ENCODE measurements around the gene KLK7.

The KLK7 gene

DNA sequence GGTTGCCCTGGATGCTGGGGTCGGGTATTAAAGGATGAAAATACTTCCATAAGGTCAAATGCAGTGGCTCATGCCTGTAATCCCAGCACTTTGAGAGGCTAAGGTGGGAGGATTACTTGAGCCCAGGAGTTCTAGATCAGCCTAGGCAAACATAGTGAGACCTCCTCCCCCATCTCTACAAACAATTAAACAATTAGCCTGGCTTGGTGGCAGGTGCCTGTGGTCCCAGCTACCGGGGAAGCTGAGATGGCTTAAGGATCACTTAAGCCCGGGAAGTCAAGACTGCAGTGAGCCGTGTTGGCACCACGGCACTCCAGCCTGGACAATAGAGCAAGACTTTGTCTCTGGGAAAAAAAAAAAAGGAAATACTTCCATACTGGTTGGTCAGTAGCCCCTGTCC lies 41.2 kb upstream of the KLK7 start:
- H3K9me3 ChIP-seq (ENCODE audit: control insufficient read depth in 1 of 2, low read length in 2 of 2): no peaks in the 10 kb centered on the region
- no peak overlapping the region for H3K4me3 ChIP-seq (ENCODE audit: low read depth in 1 of 2, low read length in 2 of 2)
- H3K36me3 ChIP-seq (ENCODE audit: control insufficient read depth in 1 of 2, insufficient read depth in 2 of 2, low read length in 2 of 2): no peaks in the 10 kb centered on the region
- peaks cover 14 to 19% of the 10 kb centered on the region in 2 donors for H3K27me3 ChIP-seq (ENCODE audit: control insufficient read depth in 1 of 2, insufficient read depth in 2 of 2, low read length in 2 of 2)
- H3K4me1 ChIP-seq (ENCODE audit: control insufficient read depth in 1 of 2, insufficient read depth in 2 of 2, low read length in 2 of 2): no peaks in the 10 kb centered on the region
- no peak overlapping the region for H3K27ac ChIP-seq (ENCODE audit: low read depth, low read length)
- no peak overlapping the region for H3K9ac ChIP-seq (ENCODE audit: low read depth in 1 of 2, low read length in 2 of 2)

DNA sequence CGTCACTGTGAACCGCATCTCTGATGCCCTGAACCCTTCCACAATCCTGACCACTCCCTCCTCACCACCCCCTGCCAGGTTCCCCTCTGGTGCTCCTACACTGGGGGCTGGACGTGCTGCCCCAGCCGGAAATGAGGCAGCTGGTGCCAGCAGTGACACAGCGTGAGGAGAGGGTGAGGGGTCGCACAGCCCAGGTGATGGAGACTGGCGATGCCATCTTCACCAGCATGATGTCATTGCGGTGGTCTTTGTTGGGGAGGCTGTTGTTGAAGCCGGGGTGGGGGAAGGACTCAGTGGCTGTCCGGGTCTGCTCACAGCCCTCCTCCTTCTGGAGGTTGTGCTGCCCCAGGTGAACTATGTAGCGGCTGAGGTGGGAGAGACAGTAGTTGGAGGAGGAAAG lies 40.2 kb upstream of the KLK7 start:
- Histone ChIP-seq H3K27me3 (ENCODE audit: control insufficient read depth in 1 of 2, insufficient read depth in 2 of 2, low read length in 2 of 2) (peaks cover 19 to 22% of the 10 kb centered on the region in 2 donors), H3K4me1 (ENCODE audit: control insufficient read depth in 1 of 2, insufficient read depth in 2 of 2, low read length in 2 of 2) (no peaks in the 10 kb centered on the region)

DNA sequence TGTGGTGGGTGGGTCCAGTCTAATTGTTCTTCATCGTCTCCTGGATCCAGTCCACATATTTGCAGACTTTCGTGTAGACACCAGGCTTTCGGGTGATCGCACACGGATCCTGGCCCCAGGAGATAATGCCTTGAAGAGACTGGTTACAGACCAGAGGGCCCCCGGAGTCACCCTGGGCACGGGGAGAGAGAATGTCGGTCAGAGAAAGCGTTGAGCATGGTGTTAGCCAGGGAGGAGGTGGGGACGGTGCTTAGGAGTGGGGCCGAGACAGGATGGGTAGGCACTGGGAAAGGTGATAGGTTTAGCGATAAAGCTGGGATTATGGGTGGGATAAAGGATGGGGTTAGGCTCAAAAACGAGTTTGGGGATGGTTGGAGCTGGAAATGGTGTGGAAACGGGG lies 38.8 kb upstream of the KLK7 start:
- Histone ChIP-seq H3K27ac (ENCODE audit: low read depth, low read length) (no peak overlapping the region), H3K4me3 (ENCODE audit: low read depth in 1 of 2, low read length in 2 of 2) (no peak overlapping the region), H3K9ac (ENCODE audit: low read depth in 1 of 2, low read length in 2 of 2) (no peak overlapping the region), H3K9me3 (ENCODE audit: control insufficient read depth in 1 of 2, low read length in 2 of 2) (no peaks in the 10 kb centered on the region), H3K4me1 (ENCODE audit: control insufficient read depth in 1 of 2, insufficient read depth in 2 of 2, low read length in 2 of 2) (no peaks in the 10 kb centered on the region), H3K36me3 (ENCODE audit: control insufficient read depth in 1 of 2, insufficient read depth in 2 of 2, low read length in 2 of 2) (no peaks in the 10 kb centered on the region), H3K27me3 (ENCODE audit: control insufficient read depth in 1 of 2, insufficient read depth in 2 of 2, low read length in 2 of 2) (peaks cover 21 to 23% of the 10 kb centered on the region in 2 donors)

More for the DNA sequence above, 40.2 kb upstream of the KLK7 start:
- Histone ChIP-seq H3K9me3 (ENCODE audit: control insufficient read depth in 1 of 2, low read length in 2 of 2) (no peaks in the 10 kb centered on the region), H3K4me3 (ENCODE audit: low read depth in 1 of 2, low read length in 2 of 2) (no peak overlapping the region), H3K9ac (ENCODE audit: low read depth in 1 of 2, low read length in 2 of 2) (no peak overlapping the region), H3K27ac (ENCODE audit: low read depth, low read length) (no peak overlapping the region), H3K36me3 (ENCODE audit: control insufficient read depth in 1 of 2, insufficient read depth in 2 of 2, low read length in 2 of 2) (no peaks in the 10 kb centered on the region)

DNA sequence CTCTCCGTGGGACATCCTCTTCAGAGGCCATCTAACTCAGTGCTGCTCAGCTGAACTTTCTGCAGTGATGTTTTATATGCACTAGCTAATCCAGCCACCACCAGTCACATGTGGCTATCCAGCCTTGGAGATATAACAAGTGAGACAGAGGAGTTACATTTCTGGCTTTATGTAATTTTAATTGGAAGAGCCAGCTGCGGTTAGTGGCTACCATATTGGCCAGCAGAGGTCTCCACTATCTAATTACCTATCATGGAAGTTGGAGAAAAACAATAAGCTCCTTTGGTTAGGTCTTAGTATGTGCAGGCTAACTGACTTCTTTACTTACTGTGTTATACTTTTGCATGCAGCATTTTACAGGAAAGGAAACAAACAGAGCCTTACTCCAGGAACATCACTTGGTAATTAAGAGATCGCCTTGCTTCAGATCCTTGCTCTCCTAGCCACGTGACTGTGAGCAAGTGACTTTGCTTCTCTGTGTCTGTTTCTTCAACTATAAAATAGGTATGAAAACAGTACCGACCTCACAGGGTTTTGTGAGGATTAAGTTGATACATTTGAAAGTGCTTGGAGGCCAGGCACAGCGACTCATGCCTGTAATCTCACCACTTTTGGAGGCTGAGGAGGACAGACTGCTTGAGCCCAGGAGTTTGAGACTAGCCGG lies 37.4 kb upstream of the KLK7 start:
- no peaks in the 10 kb centered on the region for H3K36me3 ChIP-seq (ENCODE audit: control insufficient read depth in 1 of 2, insufficient read depth in 2 of 2, low read length in 2 of 2)
- H3K27me3 ChIP-seq (ENCODE audit: control insufficient read depth in 1 of 2, insufficient read depth in 2 of 2, low read length in 2 of 2): peaks cover 19 to 24% of the 10 kb centered on the region in 2 donors
- no peaks in the 10 kb centered on the region for H3K4me1 ChIP-seq (ENCODE audit: control insufficient read depth in 1 of 2, insufficient read depth in 2 of 2, low read length in 2 of 2)
- no peak overlapping the region for H3K9ac ChIP-seq (ENCODE audit: low read depth in 1 of 2, low read length in 2 of 2)
- H3K9me3 ChIP-seq (ENCODE audit: control insufficient read depth in 1 of 2, low read length in 2 of 2): no peaks in the 10 kb centered on the region
- H3K27ac ChIP-seq (ENCODE audit: low read depth, low read length): no peak overlapping the region
- no peak overlapping the region for H3K4me3 ChIP-seq (ENCODE audit: low read depth in 1 of 2, low read length in 2 of 2)

DNA sequence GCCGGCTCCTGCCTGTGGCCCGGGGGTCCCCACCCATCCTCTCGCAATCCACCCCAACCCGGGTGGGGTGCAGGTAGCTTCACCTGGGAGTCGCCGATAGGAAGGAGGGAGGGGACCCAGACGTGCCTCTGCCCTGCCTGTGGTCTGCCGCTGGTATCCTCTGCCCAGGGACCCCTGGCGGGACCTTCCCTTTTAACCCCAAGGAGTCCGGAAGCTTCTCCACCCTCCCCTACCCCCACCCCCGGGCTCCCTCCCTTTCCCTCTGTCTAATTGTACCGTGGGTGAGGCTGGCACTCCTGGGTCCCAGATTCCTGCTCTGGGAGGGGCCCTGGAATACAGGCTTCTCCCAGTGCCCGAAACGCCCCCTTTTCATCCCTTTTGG lies 35.8 kb upstream of the KLK7 start, which contains the start of gene KLK10:
Gene KLK10, minus strand, starts transcription at position 166 of the 382 bp plus-strand sequence. CDS start 579 bp downstream, outside the sequence.
- Histone ChIP-seq H3K27ac (ENCODE audit: low read depth, low read length) (no peak within 1 kb of the TSS), H3K9ac (ENCODE audit: low read depth in 1 of 2, low read length in 2 of 2) (no peak within 1 kb of the TSS), H3K4me1 (ENCODE audit: control insufficient read depth in 1 of 2, insufficient read depth in 2 of 2, low read length in 2 of 2) (no peaks in the 10 kb centered on the region), H3K27me3 (ENCODE audit: control insufficient read depth in 1 of 2, insufficient read depth in 2 of 2, low read length in 2 of 2) (peaks cover 20 to 25% of the 10 kb centered on the region in 2 donors), H3K9me3 (ENCODE audit: control insufficient read depth in 1 of 2, low read length in 2 of 2) (no peaks in the 10 kb centered on the region), H3K4me3 (ENCODE audit: low read depth in 1 of 2, low read length in 2 of 2) (no peak within 1 kb of the TSS), H3K36me3 (ENCODE audit: control insufficient read depth in 1 of 2, insufficient read depth in 2 of 2, low read length in 2 of 2) (no peaks in the 10 kb centered on the region)

DNA sequence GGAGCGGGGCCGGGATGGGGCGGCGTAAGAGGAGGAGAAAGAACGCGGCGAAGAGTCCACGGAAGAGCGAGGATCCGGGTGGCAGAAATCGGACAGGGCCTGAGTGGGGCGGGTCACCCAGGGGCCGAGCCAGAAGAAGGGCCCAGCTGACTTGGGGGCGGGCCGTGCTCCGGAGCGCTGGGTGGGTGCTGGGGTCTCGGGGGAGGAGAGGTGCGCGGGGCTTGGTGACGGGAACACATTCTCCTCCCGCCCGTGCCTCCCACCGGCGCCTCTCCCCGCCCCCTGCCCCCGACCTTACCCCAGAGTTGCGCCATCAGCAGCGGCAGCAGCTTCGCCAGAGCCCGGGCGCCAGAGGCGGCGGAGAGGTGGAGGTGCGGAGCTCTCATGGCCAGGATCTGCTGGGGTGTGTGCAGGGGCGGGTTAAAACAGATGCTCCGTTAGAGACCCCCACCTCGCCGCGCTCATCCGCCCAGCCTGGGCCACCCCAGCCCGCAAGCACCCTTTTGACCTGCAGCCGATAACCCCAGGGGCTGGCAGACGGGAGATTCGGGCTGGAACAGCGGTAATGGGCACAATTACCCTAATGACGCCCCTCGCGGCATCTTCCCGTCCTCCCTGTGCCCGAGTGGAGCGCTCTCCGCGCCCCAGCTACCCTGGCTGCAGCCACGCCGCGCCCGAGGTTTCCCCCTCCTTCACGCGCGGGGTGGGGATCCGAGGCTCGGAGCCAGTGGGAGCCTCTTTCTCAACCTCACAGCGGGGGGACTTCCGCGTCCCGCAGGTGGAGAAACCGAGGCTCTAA lies 35.2 kb upstream of the KLK7 start:
- Histone ChIP-seq H3K4me3 (ENCODE audit: low read depth in 1 of 2, low read length in 2 of 2) (no peak overlapping the region), H3K9me3 (ENCODE audit: control insufficient read depth in 1 of 2, low read length in 2 of 2) (no peaks in the 10 kb centered on the region), H3K36me3 (ENCODE audit: control insufficient read depth in 1 of 2, insufficient read depth in 2 of 2, low read length in 2 of 2) (no peaks in the 10 kb centered on the region), H3K4me1 (ENCODE audit: control insufficient read depth in 1 of 2, insufficient read depth in 2 of 2, low read length in 2 of 2) (no peaks in the 10 kb centered on the region), H3K27me3 (ENCODE audit: control insufficient read depth in 1 of 2, insufficient read depth in 2 of 2, low read length in 2 of 2) (peaks cover 20 to 25% of the 10 kb centered on the region in 2 donors), H3K9ac (ENCODE audit: low read depth in 1 of 2, low read length in 2 of 2) (no peak overlapping the region), H3K27ac (ENCODE audit: low read depth, low read length) (no peak overlapping the region)

DNA sequence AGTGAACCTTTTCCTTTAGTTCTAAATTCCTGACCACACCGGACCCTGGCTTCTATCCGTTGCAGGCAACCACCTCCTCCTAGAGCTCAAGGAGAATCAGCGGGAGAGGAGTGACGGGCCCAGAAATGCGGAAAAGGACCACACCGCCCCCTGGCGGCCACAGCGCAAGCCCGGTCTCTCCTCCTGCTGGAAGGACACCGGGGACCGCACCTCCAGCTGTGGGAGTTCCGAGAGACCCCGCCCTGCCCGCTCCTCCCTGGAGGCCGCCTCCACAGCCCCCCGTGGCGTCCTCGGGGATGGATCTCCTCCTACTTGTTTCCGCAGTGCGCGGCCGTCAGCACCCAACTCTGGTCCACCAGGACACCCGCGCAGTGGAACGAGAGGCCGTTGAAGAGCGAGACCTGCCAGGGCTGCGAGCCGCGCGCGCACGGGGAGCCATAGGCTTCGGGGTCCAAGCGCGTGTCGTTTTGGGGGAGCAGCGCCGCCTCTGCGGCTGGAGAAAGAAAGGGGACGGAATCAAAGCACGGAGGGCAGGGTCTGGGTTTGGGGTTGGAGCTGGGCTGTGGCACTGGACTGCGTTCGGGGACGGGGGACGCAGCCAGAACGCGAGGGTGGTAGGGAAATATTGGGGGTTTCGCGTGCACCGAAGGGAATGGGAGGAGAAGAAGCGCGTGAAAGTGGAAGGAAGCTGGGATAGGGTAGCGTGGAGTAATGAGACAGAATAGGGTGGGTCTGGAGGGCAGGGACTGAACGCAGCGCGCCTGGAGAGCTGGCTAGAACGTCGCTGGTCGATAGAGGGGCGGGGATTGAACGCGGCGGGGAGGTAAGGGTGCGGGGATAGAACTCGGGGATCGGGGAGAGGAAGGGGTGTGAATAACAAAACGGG lies 33.3 kb upstream of the KLK7 start:
- H3K4me1 ChIP-seq (ENCODE audit: control insufficient read depth in 1 of 2, insufficient read depth in 2 of 2, low read length in 2 of 2): no peaks in the 10 kb centered on the region
- H3K27ac ChIP-seq (ENCODE audit: low read depth, low read length): no peak overlapping the region
- no peak overlapping the region for H3K9ac ChIP-seq (ENCODE audit: low read depth in 1 of 2, low read length in 2 of 2)
- peaks cover 20% of the 10 kb centered on the region in 2 donors for H3K27me3 ChIP-seq (ENCODE audit: control insufficient read depth in 1 of 2, insufficient read depth in 2 of 2, low read length in 2 of 2)
- no peak overlapping the region for H3K4me3 ChIP-seq (ENCODE audit: low read depth in 1 of 2, low read length in 2 of 2)
- no peaks in the 10 kb centered on the region for H3K9me3 ChIP-seq (ENCODE audit: control insufficient read depth in 1 of 2, low read length in 2 of 2)
- no peaks in the 10 kb centered on the region for H3K36me3 ChIP-seq (ENCODE audit: control insufficient read depth in 1 of 2, insufficient read depth in 2 of 2, low read length in 2 of 2)

DNA sequence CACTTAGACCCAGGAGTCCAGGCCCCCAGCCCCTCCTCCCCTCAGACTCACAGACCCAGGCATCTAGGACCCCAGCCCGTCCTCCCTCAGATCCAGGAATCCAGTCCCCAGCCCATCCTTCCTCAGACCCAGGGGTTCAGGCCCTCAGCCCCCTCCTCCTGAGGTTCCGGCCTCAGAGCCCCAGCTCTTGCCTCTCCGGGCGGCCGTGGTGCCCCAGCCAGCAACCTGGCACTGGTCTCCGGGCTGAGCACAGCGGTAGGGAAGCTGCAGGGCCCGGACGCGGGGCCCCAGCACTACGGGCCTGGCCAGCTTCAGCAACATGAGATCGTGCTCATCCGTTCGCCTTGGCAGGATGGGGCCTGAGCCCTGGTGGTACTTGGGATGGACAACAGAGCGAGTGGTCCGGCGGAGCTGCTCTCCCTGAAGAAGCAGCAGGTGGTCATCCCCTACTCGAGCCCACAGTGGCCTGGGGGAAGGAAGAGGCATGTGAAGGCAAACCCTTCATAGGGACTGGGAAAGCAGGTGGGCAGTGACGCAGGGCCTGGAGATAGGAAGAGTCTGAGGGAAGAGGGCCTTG lies 32.1 kb upstream of the KLK7 start:
- H3K27ac ChIP-seq (ENCODE audit: low read depth, low read length): no peak overlapping the region
- no peaks in the 10 kb centered on the region for H3K36me3 ChIP-seq (ENCODE audit: control insufficient read depth in 1 of 2, insufficient read depth in 2 of 2, low read length in 2 of 2)
- H3K9me3 ChIP-seq (ENCODE audit: control insufficient read depth in 1 of 2, low read length in 2 of 2): no peaks in the 10 kb centered on the region
- H3K4me3 ChIP-seq (ENCODE audit: low read depth in 1 of 2, low read length in 2 of 2): no peak overlapping the region
- peaks cover 20% of the 10 kb centered on the region in 2 donors for H3K27me3 ChIP-seq (ENCODE audit: control insufficient read depth in 1 of 2, insufficient read depth in 2 of 2, low read length in 2 of 2)
- H3K4me1 ChIP-seq (ENCODE audit: control insufficient read depth in 1 of 2, insufficient read depth in 2 of 2, low read length in 2 of 2): no peaks in the 10 kb centered on the region
- no peak overlapping the region for H3K9ac ChIP-seq (ENCODE audit: low read depth in 1 of 2, low read length in 2 of 2)

DNA sequence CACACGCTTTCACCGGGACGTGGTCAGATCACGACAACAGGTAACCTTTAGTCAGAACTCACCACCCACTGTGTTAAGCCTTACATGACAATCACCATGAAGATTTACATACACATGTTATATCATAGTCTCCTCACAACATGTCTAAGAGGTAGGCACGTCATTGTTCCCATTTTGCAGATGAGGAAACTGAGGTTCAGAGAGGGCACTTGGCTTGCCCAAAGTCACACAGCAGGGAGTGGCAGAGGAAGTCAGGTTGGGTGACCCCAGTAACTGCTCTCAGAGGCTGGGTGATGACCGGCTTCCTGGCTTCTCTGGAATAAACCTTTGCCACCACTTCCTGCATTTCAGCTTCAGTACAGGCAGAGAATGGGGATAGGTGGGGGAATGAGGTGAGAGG lies 30.5 kb upstream of the KLK7 start:
- Histone ChIP-seq H3K27ac (ENCODE audit: low read depth, low read length) (no peak overlapping the region), H3K4me3 (ENCODE audit: low read depth in 1 of 2, low read length in 2 of 2) (no peak overlapping the region), H3K9me3 (ENCODE audit: control insufficient read depth in 1 of 2, low read length in 2 of 2) (no peaks in the 10 kb centered on the region), H3K36me3 (ENCODE audit: control insufficient read depth in 1 of 2, insufficient read depth in 2 of 2, low read length in 2 of 2) (no peaks in the 10 kb centered on the region), H3K27me3 (ENCODE audit: control insufficient read depth in 1 of 2, insufficient read depth in 2 of 2, low read length in 2 of 2) (peaks cover 12 to 20% of the 10 kb centered on the region in 2 donors), H3K9ac (ENCODE audit: low read depth in 1 of 2, low read length in 2 of 2) (no peak overlapping the region), H3K4me1 (ENCODE audit: control insufficient read depth in 1 of 2, insufficient read depth in 2 of 2, low read length in 2 of 2) (no peaks in the 10 kb centered on the region)
